Stimulated activated CD8-positive, alpha-beta memory T cell treated with anti-CD3 and anti-CD28 coated beads, Interleukin-12 subunit alpha, Interleukin-12 subunit beta, amount 100 ng/mL, for 24 hours (primary cell): Measurements from ENCODE around the gene DRAM1.
"Not testable (repeated sequence)": the region's sequence is repeated elsewhere in the genome, so short reads cannot be mapped to it uniquely, and the experiment has no call there.

ENCODE experiments used
- DNase-seq: peaks from one replicate; pipeline ENCODE4 v3.0.0-alpha.2; 2020; ENCODE audit errors: extremely low read depth

DRAM1 gene

GRCh38 chr12:101876861-101877805 lies at the start of gene DRAM1:
Gene DRAM1, plus strand, starts transcription at chr12:101877580. Its CDS starts 210 bp downstream, at chr12:101877790.
- DNase-seq: peak; percentile 33

- DNase-seq: no peak
These were observed 48.8 kb upstream of the DRAM1 start for GRCh38 chr12:101828463-101829196.

GRCh38 chr12:101829639-101830366 lies 47.6 kb upstream of the DRAM1 start:
- DNase-seq: no peak

GRCh38 chr12:101830367-101831325 lies 46.7 kb upstream of the DRAM1 start, which contains the start of gene GNPTAB:
Gene GNPTAB, minus strand, starts transcription at chr12:101830959. Its CDS starts 284 bp downstream, at chr12:101830675.
- peak; percentile 86 for DNase-seq

- DNase-seq: no peak
These were observed 45.4 kb upstream of the DRAM1 start for GRCh38 chr12:101832030-101832429.

- no peak for DNase-seq
These were observed 38.6 kb upstream of the DRAM1 start for GRCh38 chr12:101838628-101839323.

GRCh38 chr12:101839324-101840283 lies 37.8 kb upstream of the DRAM1 start:
- DNase-seq: no peak

GRCh38 chr12:101841069-101841468 lies 36.3 kb upstream of the DRAM1 start:
- no peak for DNase-seq

GRCh38 chr12:101845137-101845711 lies 32.2 kb upstream of the DRAM1 start:
- no peak for DNase-seq

- no peak for DNase-seq
These were observed 30.1 kb upstream of the DRAM1 start for GRCh38 chr12:101847325-101847724.

GRCh38 chr12:101850199-101850598 lies 27.2 kb upstream of the DRAM1 start:
- no peak for DNase-seq

GRCh38 chr12:101852998-101853397 lies 24.4 kb upstream of the DRAM1 start:
- DNase-seq: no peak

- no peak for DNase-seq
These were observed 22.6 kb upstream of the DRAM1 start for GRCh38 chr12:101854747-101855146.

GRCh38 chr12:101855364-101855884 lies 22.0 kb upstream of the DRAM1 start:
- DNase-seq: no peak

- DNase-seq: no peak
These were observed 21.4 kb upstream of the DRAM1 start for GRCh38 chr12:101855976-101856375.

- not testable (repeated sequence) for DNase-seq
These were observed 20.8 kb upstream of the DRAM1 start for GRCh38 chr12:101856614-101857013.

- DNase-seq: no peak
These were observed 20.3 kb upstream of the DRAM1 start for GRCh38 chr12:101857043-101857558.

GRCh38 chr12:101858361-101858760 lies 19.0 kb upstream of the DRAM1 start:
- DNase-seq: no peak
